HAP-1 (cell line): ENCODE data around the gene AP3M1.
A peak's percentile ranks its signal among the peaks of the same experiment; 100 is the strongest.

ENCODE experiments used
- DNase-seq, 2 experiments: peaks; one replicate each; pipeline ENCODE4 v3.0.0-alpha.2; 2016 to 2020; ENCODE audit warnings: low spot score in 2 of 2
- H3K27me3 ChIP-seq: fragments of 250-450 bp; sonication (Bioruptor Pico); 2 replicates; pipeline ENCODE4 v1.5.1; 2020; ENCODE audit warnings: low read depth, mild to moderate bottlenecking, moderate library complexity
- H3K36me3 ChIP-seq: fragments of 250-450 bp; sonication (Bioruptor Pico); replicated peaks from 2 replicates; pipeline ENCODE4 v1.5.1; 2020; ENCODE audit warnings: mild to moderate bottlenecking
- H3K4me1 ChIP-seq: fragments of 250-450 bp; sonication (Bioruptor Pico); 2 replicates; pipeline ENCODE4 v1.5.1; 2020; ENCODE audit warnings: mild to moderate bottlenecking
- H3K4me3 ChIP-seq: fragments of 250-450 bp; sonication (Bioruptor Pico); 2 replicates; pipeline ENCODE4 v1.5.1; 2020; ENCODE audit warnings: mild to moderate bottlenecking, moderate library complexity
- H3K9me3 ChIP-seq: fragments of 250-450 bp; sonication (Bioruptor Pico); 2 replicates; pipeline ENCODE4 v1.5.1; 2020; ENCODE audit warnings: mild to moderate bottlenecking, moderate library complexity
- in situ Hi-C: fragments of 300-500 bp; cut with MboI; formaldehyde crosslinking; loops from 3 replicates; pipeline ENCODE4 v1.14.3; 2020; ENCODE audit warnings: low sequenced_read_pairs, inconsistent platforms, mixed read lengths

AP3M1 gene

GRCh38 chr10:74117738-74118137 lies 32.9 kb downstream of the AP3M1 start:
- peaks cover 94% of the 10 kb centered on the region for H3K36me3 ChIP-seq
- in situ Hi-C loops = no loop called here
- no peaks in the 10 kb centered on the region for H3K27me3 ChIP-seq

DNA sequence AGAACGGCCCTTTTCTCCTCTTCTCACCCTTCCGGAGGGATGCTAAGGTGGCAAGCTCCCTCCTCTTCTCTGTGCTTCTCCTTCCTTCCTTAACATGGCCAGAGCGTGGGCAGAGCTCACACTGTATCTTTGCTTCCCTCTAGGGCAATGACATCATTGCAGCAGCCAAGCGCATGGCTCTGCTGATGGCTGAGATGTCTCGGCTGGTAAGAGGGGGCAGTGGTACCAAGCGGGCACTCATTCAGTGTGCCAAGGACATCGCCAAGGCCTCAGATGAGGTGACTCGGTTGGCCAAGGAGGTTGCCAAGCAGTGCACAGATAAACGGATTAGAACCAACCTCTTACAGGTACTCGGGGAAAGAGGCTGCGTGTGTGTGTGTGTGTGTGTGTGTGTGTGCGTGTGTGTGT lies 36.6 kb downstream of the AP3M1 start:
- DNase-seq = no peak
- in situ Hi-C loops = no loop called here
- no peak overlapping the region for H3K4me3 ChIP-seq
- H3K4me1 ChIP-seq = no peaks in the 10 kb centered on the region
- peaks cover 95% of the 10 kb centered on the region for H3K36me3 ChIP-seq
- no peaks in the 10 kb centered on the region for H3K27me3 ChIP-seq
- H3K9me3 ChIP-seq = no peaks in the 10 kb centered on the region

More at GRCh38 chr10:74117738-74118137, 32.9 kb downstream of the AP3M1 start:
- H3K4me3 ChIP-seq = no peak overlapping the region
- H3K9me3 ChIP-seq = no peaks in the 10 kb centered on the region
- H3K4me1 ChIP-seq = no peaks in the 10 kb centered on the region
- DNase-seq = no peak

GRCh38 chr10:74113546-74113945 lies 37.1 kb downstream of the AP3M1 start:
- Histone ChIP-seq H3K9me3 (no peaks in the 10 kb centered on the region), H3K36me3 (peaks cover 95% of the 10 kb centered on the region), H3K4me3 (no peak overlapping the region), H3K27me3 (no peaks in the 10 kb centered on the region), H3K4me1 (no peaks in the 10 kb centered on the region)
- no peak for DNase-seq
- in situ Hi-C loops = no loop called here

- peaks cover 95% of the 10 kb centered on the region for H3K36me3 ChIP-seq
- H3K4me3 ChIP-seq = no peak overlapping the region
- H3K9me3 ChIP-seq = no peaks in the 10 kb centered on the region
- no peak for DNase-seq
- no peaks in the 10 kb centered on the region for H3K4me1 ChIP-seq
- H3K27me3 ChIP-seq = no peaks in the 10 kb centered on the region
- in situ Hi-C loops = no loop called here
Measured at GRCh38 chr10:74111799-74112198, 38.8 kb downstream of the AP3M1 start.

DNA sequence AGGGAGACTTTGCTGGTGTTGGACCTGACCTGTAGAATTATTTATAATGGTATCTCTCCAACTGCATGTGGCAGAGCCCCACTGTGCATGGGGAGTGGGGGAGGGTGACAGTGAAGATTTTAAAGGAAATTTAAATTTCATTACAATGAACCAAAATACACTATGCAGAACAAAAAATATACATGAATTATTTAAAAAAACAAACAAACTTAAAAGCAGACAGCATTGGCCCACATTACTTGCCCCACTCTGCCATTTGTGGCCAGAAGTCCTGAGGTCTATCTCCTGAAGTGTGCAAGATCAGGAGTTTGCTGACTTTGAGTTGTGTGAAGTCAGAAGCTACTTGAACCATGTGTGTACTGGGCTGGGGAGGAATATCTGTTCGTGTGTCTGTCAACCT lies 40.5 kb downstream of the AP3M1 start:
- H3K4me1 ChIP-seq = no peaks in the 10 kb centered on the region
- no peaks in the 10 kb centered on the region for H3K27me3 ChIP-seq
- peaks cover 96% of the 10 kb centered on the region for H3K36me3 ChIP-seq
- H3K9me3 ChIP-seq = no peaks in the 10 kb centered on the region
- in situ Hi-C loops = no loop called here
- no peak for DNase-seq
- no peak overlapping the region for H3K4me3 ChIP-seq

- DNase-seq = no peak
- Histone ChIP-seq H3K9me3 (no peaks in the 10 kb centered on the region), H3K4me1 (no peaks in the 10 kb centered on the region), H3K27me3 (no peaks in the 10 kb centered on the region), H3K36me3 (peaks cover 96% of the 10 kb centered on the region), H3K4me3 (no peak overlapping the region)
- in situ Hi-C loops = no loop called here
Measured at GRCh38 chr10:74109452-74109851, 41.2 kb downstream of the AP3M1 start.

- Histone ChIP-seq H3K27me3 (no peaks in the 10 kb centered on the region), H3K4me1 (no peaks in the 10 kb centered on the region), H3K4me3 (no peak overlapping the region), H3K36me3 (peaks cover 93% of the 10 kb centered on the region), H3K9me3 (no peaks in the 10 kb centered on the region)
- DNase-seq = no peak
- in situ Hi-C loops = no loop called here
Measured at GRCh38 chr10:74107391-74107790, 43.2 kb downstream of the AP3M1 start.

GRCh38 chr10:74104996-74105395 lies 45.6 kb downstream of the AP3M1 start:
- Histone ChIP-seq H3K4me3 (no peak overlapping the region), H3K9me3 (no peaks in the 10 kb centered on the region), H3K27me3 (no peaks in the 10 kb centered on the region), H3K36me3 (peaks cover 92% of the 10 kb centered on the region), H3K4me1 (no peaks in the 10 kb centered on the region)
- in situ Hi-C loops = no loop called here
- no peak for DNase-seq

GRCh38 chr10:74104480-74104879 lies 46.1 kb downstream of the AP3M1 start:
- H3K4me3 ChIP-seq = no peak overlapping the region
- H3K27me3 ChIP-seq = no peaks in the 10 kb centered on the region
- in situ Hi-C loops = no loop called here
- no peaks in the 10 kb centered on the region for H3K9me3 ChIP-seq
- DNase-seq = no peak
- peaks cover 92% of the 10 kb centered on the region for H3K36me3 ChIP-seq
- no peaks in the 10 kb centered on the region for H3K4me1 ChIP-seq

- peak in 1 of 2 experiments; percentile 21 for DNase-seq
- in situ Hi-C loops = no loop called here
- Histone ChIP-seq H3K27me3 (no peaks in the 10 kb centered on the region), H3K36me3 (peaks cover 92% of the 10 kb centered on the region), H3K4me1 (no peaks in the 10 kb centered on the region), H3K9me3 (no peaks in the 10 kb centered on the region), H3K4me3 (no peak overlapping the region)
Measured at GRCh38 chr10:74103560-74104258, 46.9 kb downstream of the AP3M1 start.

DNA sequence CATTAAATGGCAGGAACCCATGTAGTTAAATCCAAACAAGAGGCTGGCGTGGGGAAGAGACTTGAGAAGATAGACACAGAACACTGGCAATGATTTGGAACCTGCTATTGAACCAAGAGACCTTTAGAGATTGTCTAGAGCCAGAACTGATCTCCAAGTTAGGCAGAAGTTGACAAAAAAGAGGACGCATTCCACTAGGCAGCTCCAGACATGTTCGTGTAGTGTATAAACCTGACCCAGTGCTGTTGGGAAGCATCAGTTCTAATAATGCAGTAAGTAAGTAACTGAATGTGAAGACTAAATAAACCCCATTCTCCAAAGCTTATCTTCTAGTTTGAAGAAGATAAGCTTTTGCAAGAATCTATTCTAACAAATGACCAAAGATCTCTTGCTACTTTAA lies 50.8 kb downstream of the AP3M1 start:
- no peaks in the 10 kb centered on the region for H3K9me3 ChIP-seq
- DNase-seq = no peak
- peaks cover 90% of the 10 kb centered on the region for H3K36me3 ChIP-seq
- H3K4me1 ChIP-seq = no peaks in the 10 kb centered on the region
- no peaks in the 10 kb centered on the region for H3K27me3 ChIP-seq
- H3K4me3 ChIP-seq = no peak overlapping the region
- in situ Hi-C loops = no loop called here

GRCh38 chr10:74099420-74099819 lies 51.2 kb downstream of the AP3M1 start:
- Histone ChIP-seq H3K9me3 (no peaks in the 10 kb centered on the region), H3K27me3 (no peaks in the 10 kb centered on the region), H3K4me3 (no peak overlapping the region), H3K4me1 (no peaks in the 10 kb centered on the region), H3K36me3 (peaks cover 90% of the 10 kb centered on the region)
- in situ Hi-C loops = no loop called here
- no peak for DNase-seq

GRCh38 chr10:74097776-74098175 lies 52.9 kb downstream of the AP3M1 start:
- Histone ChIP-seq H3K27me3 (no peaks in the 10 kb centered on the region), H3K4me1 (no peaks in the 10 kb centered on the region), H3K4me3 (no peak overlapping the region), H3K9me3 (no peaks in the 10 kb centered on the region), H3K36me3 (peaks cover 89% of the 10 kb centered on the region)
- DNase-seq = no peak
- in situ Hi-C loops = no loop called here

- in situ Hi-C loops = no loop called here
- DNase-seq = no peak
- Histone ChIP-seq H3K36me3 (peaks cover 91% of the 10 kb centered on the region), H3K27me3 (no peaks in the 10 kb centered on the region), H3K4me3 (no peak overlapping the region), H3K9me3 (no peaks in the 10 kb centered on the region), H3K4me1 (no peaks in the 10 kb centered on the region)
Measured at GRCh38 chr10:74096777-74097176, 53.9 kb downstream of the AP3M1 start.

- Histone ChIP-seq H3K4me1 (no peaks in the 10 kb centered on the region), H3K4me3 (no peak overlapping the region), H3K36me3 (peaks cover 82% of the 10 kb centered on the region), H3K9me3 (no peaks in the 10 kb centered on the region), H3K27me3 (no peaks in the 10 kb centered on the region)
- DNase-seq = no peak
- in situ Hi-C loops = no loop called here
Measured at GRCh38 chr10:74094231-74094630, 56.4 kb downstream of the AP3M1 start.
